Measurements from ENCODE around the gene ERN2.

The ERN2 gene

DNA sequence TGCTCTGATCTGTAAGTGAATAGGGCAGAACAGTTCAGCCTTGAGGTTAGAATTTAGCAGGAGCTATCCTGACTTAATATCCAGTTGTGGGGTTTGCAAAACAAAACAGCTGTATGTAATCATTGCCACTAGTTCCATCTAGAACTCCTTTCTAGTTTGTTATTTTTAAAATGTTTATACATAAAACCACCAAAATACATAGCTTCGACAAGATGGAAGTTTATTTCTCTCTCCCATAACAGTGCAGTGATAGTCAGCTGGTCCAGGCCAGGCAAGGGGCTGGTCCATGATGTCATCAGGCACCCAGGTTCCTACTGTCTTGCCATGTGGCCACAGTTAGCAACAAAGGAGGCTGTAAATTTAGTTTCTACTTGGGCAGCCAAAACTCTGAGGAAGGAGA lies 44.8 kb downstream of the ERN2 start:
- H3K4me1 ChIP-seq (ENCODE audit: low read depth, poor library complexity, severe bottlenecking) = no peaks in the 10 kb centered on the region
- TF ChIP-seq, protein P1, sequence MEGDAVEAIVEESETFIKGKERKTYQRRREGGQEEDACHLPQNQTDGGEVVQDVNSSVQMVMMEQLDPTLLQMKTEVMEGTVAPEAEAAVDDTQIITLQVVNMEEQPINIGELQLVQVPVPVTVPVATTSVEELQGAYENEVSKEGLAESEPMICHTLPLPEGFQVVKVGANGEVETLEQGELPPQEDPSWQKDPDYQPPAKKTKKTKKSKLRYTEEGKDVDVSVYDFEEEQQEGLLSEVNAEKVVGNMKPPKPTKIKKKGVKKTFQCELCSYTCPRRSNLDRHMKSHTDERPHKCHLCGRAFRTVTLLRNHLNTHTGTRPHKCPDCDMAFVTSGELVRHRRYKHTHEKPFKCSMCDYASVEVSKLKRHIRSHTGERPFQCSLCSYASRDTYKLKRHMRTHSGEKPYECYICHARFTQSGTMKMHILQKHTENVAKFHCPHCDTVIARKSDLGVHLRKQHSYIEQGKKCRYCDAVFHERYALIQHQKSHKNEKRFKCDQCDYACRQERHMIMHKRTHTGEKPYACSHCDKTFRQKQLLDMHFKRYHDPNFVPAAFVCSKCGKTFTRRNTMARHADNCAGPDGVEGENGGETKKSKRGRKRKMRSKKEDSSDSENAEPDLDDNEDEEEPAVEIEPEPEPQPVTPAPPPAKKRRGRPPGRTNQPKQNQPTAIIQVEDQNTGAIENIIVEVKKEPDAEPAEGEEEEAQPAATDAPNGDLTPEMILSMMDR (conservative IDR thresholded peaks at IDR 0.05; ENCODE audit: low read depth, low read length) = no peak
- no peak overlapping the region for H3K4me3 ChIP-seq (IDR thresholded peaks at IDR 0.05; ENCODE audit: insufficient read depth, low read depth, low read length)
- H4K20me1 ChIP-seq (ENCODE audit: insufficient read depth) = no peaks in the 10 kb centered on the region
- H3K4me2 ChIP-seq = no peak overlapping the region
- H3K79me2 ChIP-seq (ENCODE audit: insufficient read depth, low read depth) = no peaks in the 10 kb centered on the region
- no peak overlapping the region for H2AFZ ChIP-seq (ENCODE audit: low read depth)
- H3K9ac ChIP-seq = no peak overlapping the region
- H3K27ac ChIP-seq = no peak overlapping the region
- H3K27me3 ChIP-seq (ENCODE audit: insufficient read depth, low read depth) = no peaks in the 10 kb centered on the region
- no peaks in the 10 kb centered on the region for H3K36me3 ChIP-seq (ENCODE audit: insufficient read depth)

DNA sequence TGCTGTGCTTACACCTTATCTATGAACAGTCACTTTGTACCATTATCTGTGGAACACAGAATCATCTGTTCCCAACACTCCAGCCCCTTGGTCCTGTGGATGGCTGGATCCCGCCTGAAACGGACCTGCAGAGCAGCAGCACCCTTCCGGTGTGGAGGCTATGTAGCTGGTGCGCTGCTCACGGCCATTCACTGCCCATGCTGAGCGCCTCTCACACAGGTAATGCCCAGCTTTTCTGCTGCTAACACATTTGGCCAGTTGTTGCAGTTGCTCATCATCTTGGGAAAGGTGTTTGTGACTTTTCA lies 45.7 kb downstream of the ERN2 start:
- no peak overlapping the region for H3K27ac ChIP-seq
- TF ChIP-seq, protein P1 (conservative IDR thresholded peaks at IDR 0.05; ENCODE audit: low read depth, low read length) = no peak
- H3K9ac ChIP-seq = no peak overlapping the region
- no peaks in the 10 kb centered on the region for H3K27me3 ChIP-seq (ENCODE audit: insufficient read depth, low read depth)
- H4K20me1 ChIP-seq (ENCODE audit: insufficient read depth) = no peaks in the 10 kb centered on the region
- H3K4me2 ChIP-seq = no peak overlapping the region
- no peak overlapping the region for H3K4me3 ChIP-seq (IDR thresholded peaks at IDR 0.05; ENCODE audit: insufficient read depth, low read depth, low read length)
- H3K79me2 ChIP-seq (ENCODE audit: insufficient read depth, low read depth) = no peaks in the 10 kb centered on the region
- no peaks in the 10 kb centered on the region for H3K4me1 ChIP-seq (ENCODE audit: low read depth, poor library complexity, severe bottlenecking)
- H2AFZ ChIP-seq (ENCODE audit: low read depth) = no peak overlapping the region
- H3K36me3 ChIP-seq (ENCODE audit: insufficient read depth) = no peaks in the 10 kb centered on the region

- no peak overlapping the region for H3K9ac ChIP-seq
- no peaks in the 10 kb centered on the region for H3K27me3 ChIP-seq (ENCODE audit: insufficient read depth, low read depth)
- no peaks in the 10 kb centered on the region for H3K79me2 ChIP-seq (ENCODE audit: insufficient read depth, low read depth)
- H3K4me1 ChIP-seq (ENCODE audit: low read depth, poor library complexity, severe bottlenecking) = no peaks in the 10 kb centered on the region
- H3K4me2 ChIP-seq = no peak overlapping the region
- H3K27ac ChIP-seq = no peak overlapping the region
- TF ChIP-seq, protein P1 (conservative IDR thresholded peaks at IDR 0.05; ENCODE audit: low read depth, low read length) = no peak
- no peaks in the 10 kb centered on the region for H3K36me3 ChIP-seq (ENCODE audit: insufficient read depth)
- H4K20me1 ChIP-seq (ENCODE audit: insufficient read depth) = no peaks in the 10 kb centered on the region
- H2AFZ ChIP-seq (ENCODE audit: low read depth) = no peak overlapping the region
- H3K4me3 ChIP-seq (IDR thresholded peaks at IDR 0.05; ENCODE audit: insufficient read depth, low read depth, low read length) = no peak overlapping the region
Measured at GRCh38 chr16:23666571-23667354, 46.3 kb downstream of the ERN2 start.

- no peaks in the 10 kb centered on the region for H3K4me1 ChIP-seq (ENCODE audit: low read depth, poor library complexity, severe bottlenecking)
- H3K4me2 ChIP-seq = no peak overlapping the region
- H3K9ac ChIP-seq = no peak overlapping the region
- H3K79me2 ChIP-seq (ENCODE audit: insufficient read depth, low read depth) = no peaks in the 10 kb centered on the region
- H3K27me3 ChIP-seq (ENCODE audit: insufficient read depth, low read depth) = no peaks in the 10 kb centered on the region
- H3K36me3 ChIP-seq (ENCODE audit: insufficient read depth) = peaks cover 7% of the 10 kb centered on the region; the same call in 1 of the 2 replicates
- no peak overlapping the region for H2AFZ ChIP-seq (ENCODE audit: low read depth)
- TF ChIP-seq, protein P1 (conservative IDR thresholded peaks at IDR 0.05; ENCODE audit: low read depth, low read length) = no peak
- H4K20me1 ChIP-seq (ENCODE audit: insufficient read depth) = no peaks in the 10 kb centered on the region
- H3K4me3 ChIP-seq (IDR thresholded peaks at IDR 0.05; ENCODE audit: insufficient read depth, low read depth, low read length) = no peak overlapping the region
- H3K27ac ChIP-seq = no peak overlapping the region
Measured at GRCh38 chr16:23663918-23664317, 49.1 kb downstream of the ERN2 start.
